Measurements from ENCODE around the gene FGFBP2. TPM values are rescaled to one million over a fixed set of nuclear protein-coding genes. Genes with fewer than 3 reads are reported as not detected.
"Not testable (repeated sequence)": the region's sequence is repeated elsewhere in the genome, so short reads cannot be mapped to it uniquely, and the experiment has no call there.

FGFBP2 gene
- total and polyA plus RNA-seq, 2 donors from 2014 or later, result 0.72 TPM; not detected in 1

- Histone ChIP-seq H3K4me3 (ENCODE audit: low read length in 3 of 3) (no peak overlapping the region), H3K4me1 (ENCODE audit: control insufficient read depth in 2 of 3, insufficient read depth in 2 of 3, low read depth in 1 of 3, low read length in 3 of 3) (no peaks in the 10 kb centered on the region), H3K36me3 (ENCODE audit: control insufficient read depth in 2 of 3, insufficient read depth in 3 of 3, low read length in 3 of 3) (no peaks in the 10 kb centered on the region), H3K27me3 (ENCODE audit: control insufficient read depth, insufficient read depth, low read length) (no peaks in the 10 kb centered on the region), H3K9me3 (ENCODE audit: control insufficient read depth in 2 of 3, insufficient read depth in 1 of 3, low read length in 3 of 3) (no peaks in the 10 kb centered on the region), H3K9ac (ENCODE audit: low read length in 3 of 3) (no peak overlapping the region), H3K27ac (ENCODE audit: low read depth in 2 of 2, low read length in 2 of 2) (no peak overlapping the region)
- intact Hi-C loops (cut with DNase I), result no loop called here
- DNase-seq (no peak), FAIRE-seq (no peak)
- no peak for TF ChIP-seq CTCF (IDR thresholded peaks at IDR 0.05; ENCODE audit: borderline replicate concordance, extremely low read depth, insufficient read depth)
These were observed 44.4 kb downstream of the FGFBP2 start for GRCh38 chr4:15918484-15919129.

GRCh38 chr4:15917297-15917696 is 45.7 kb downstream of the FGFBP2 start:
- H3K36me3 ChIP-seq (ENCODE audit: control insufficient read depth in 2 of 3, insufficient read depth in 3 of 3, low read length in 3 of 3), result no peaks in the 10 kb centered on the region
- no peaks in the 10 kb centered on the region for H3K9me3 ChIP-seq (ENCODE audit: control insufficient read depth in 2 of 3, insufficient read depth in 1 of 3, low read length in 3 of 3)
- TF ChIP-seq CTCF (IDR thresholded peaks at IDR 0.05; ENCODE audit: borderline replicate concordance, extremely low read depth, insufficient read depth), result no peak
- H3K4me3 ChIP-seq (ENCODE audit: low read length in 3 of 3), result no peak overlapping the region
- intact Hi-C loops (cut with DNase I), result no loop called here
- FAIRE-seq (no peak), DNase-seq (no peak)
- H3K27me3 ChIP-seq (ENCODE audit: control insufficient read depth, insufficient read depth, low read length), result no peaks in the 10 kb centered on the region
- H3K27ac ChIP-seq (ENCODE audit: low read depth in 2 of 2, low read length in 2 of 2), result no peak overlapping the region
- peaks cover 0 to 6% (median 3%) of the 10 kb centered on the region in 3 donors for H3K4me1 ChIP-seq (ENCODE audit: control insufficient read depth in 2 of 3, insufficient read depth in 2 of 3, low read depth in 1 of 3, low read length in 3 of 3)
- H3K9ac ChIP-seq (ENCODE audit: low read length in 3 of 3), result no peak overlapping the region

- DNase-seq; H3K4me1 ChIP-seq (ENCODE audit: control insufficient read depth in 2 of 3, insufficient read depth in 2 of 3, low read depth in 1 of 3, low read length in 3 of 3); H3K36me3 ChIP-seq (ENCODE audit: control insufficient read depth in 2 of 3, insufficient read depth in 3 of 3, low read length in 3 of 3); H3K4me3 ChIP-seq (ENCODE audit: low read length in 3 of 3); H3K9me3 ChIP-seq (ENCODE audit: control insufficient read depth in 2 of 3, insufficient read depth in 1 of 3, low read length in 3 of 3); FAIRE-seq; H3K9ac ChIP-seq (ENCODE audit: low read length in 3 of 3); H3K27ac ChIP-seq (ENCODE audit: low read depth in 2 of 2, low read length in 2 of 2); intact Hi-C loops (cut with DNase I); H3K27me3 ChIP-seq (ENCODE audit: control insufficient read depth, insufficient read depth, low read length): not testable (repeated sequence)
These were observed 46.6 kb downstream of the FGFBP2 start for GRCh38 chr4:15916358-15916757.

GRCh38 chr4:15914736-15915135 is 48.2 kb downstream of the FGFBP2 start:
- no peak for TF ChIP-seq CTCF (IDR thresholded peaks at IDR 0.05; ENCODE audit: borderline replicate concordance, extremely low read depth, insufficient read depth)
- H3K9ac ChIP-seq (ENCODE audit: low read length in 3 of 3), result no peak overlapping the region
- no peaks in the 10 kb centered on the region for H3K27me3 ChIP-seq (ENCODE audit: control insufficient read depth, insufficient read depth, low read length)
- H3K36me3 ChIP-seq (ENCODE audit: control insufficient read depth in 2 of 3, insufficient read depth in 3 of 3, low read length in 3 of 3), result no peaks in the 10 kb centered on the region
- peaks cover 0 to 6% (median 3%) of the 10 kb centered on the region in 3 donors for H3K4me1 ChIP-seq (ENCODE audit: control insufficient read depth in 2 of 3, insufficient read depth in 2 of 3, low read depth in 1 of 3, low read length in 3 of 3)
- H3K9me3 ChIP-seq (ENCODE audit: control insufficient read depth in 2 of 3, insufficient read depth in 1 of 3, low read length in 3 of 3), result no peaks in the 10 kb centered on the region
- FAIRE-seq (no peak), DNase-seq (no peak)
- H3K4me3 ChIP-seq (ENCODE audit: low read length in 3 of 3), result no peak overlapping the region
- intact Hi-C loops (cut with DNase I), result no loop called here
- H3K27ac ChIP-seq (ENCODE audit: low read depth in 2 of 2, low read length in 2 of 2), result no peak overlapping the region
